WTC11 (cell line): ENCODE data around the gene MTUS2. TPM values are rescaled to one million over a fixed set of nuclear protein-coding genes. Genes with fewer than 3 reads are reported as not detected.

Experiments
- ATAC-seq: fragments of 200-7000 bp; cut with Tn5 transposase; 2 replicates; pipeline ENCODE4 v1.10.0; 2021; ENCODE audit warnings: mild to moderate bottlenecking, moderate library complexity
- CTCF ChIA-PET: fragments of 300-600 bp; sonication (Branson Sonifier 250); formaldehyde crosslinking; loops from one replicate; lab custom pipeline; 2021; ENCODE audit warnings: antibody characterized with exemption; lab: Charles Lee
- POLR2A ChIA-PET: fragments of 350-600 bp; sonication (Branson Sonifier 250); formaldehyde crosslinking; loops from one replicate; lab custom pipeline; 2021; ENCODE audit warnings: antibody characterized with exemption; lab: Charles Lee
- DNase-seq: peaks from one replicate; pipeline ENCODE4 v3.0.0; 2021; ENCODE audit warnings: low spot score
- H3K27ac Mint-ChIP-seq: 2 replicates; pipeline ENCODE4 v1.8.0; 2021; ENCODE audit warnings: mixed read lengths
- H3K27me3 Mint-ChIP-seq: 2 replicates; pipeline ENCODE4 v1.8.0; 2021; ENCODE audit warnings: low read depth, mild to moderate bottlenecking, moderate library complexity, mixed read lengths
- H3K36me3 Mint-ChIP-seq: 2 replicates; pipeline ENCODE4 v1.8.0; 2021; ENCODE audit warnings: mixed read lengths
- H3K4me1 Mint-ChIP-seq: 2 replicates; pipeline ENCODE4 v1.8.0; 2022; ENCODE audit warnings: mixed read lengths
- H3K4me3 Mint-ChIP-seq: 2 replicates; pipeline ENCODE4 v1.8.0; 2021; ENCODE audit warnings: mild to moderate bottlenecking, moderate library complexity, mixed read lengths
- H3K9me3 Mint-ChIP-seq: 2 replicates; pipeline ENCODE4 v1.8.0; 2021; ENCODE audit warnings: mixed read lengths
- ATF3 ChIP-seq: sonication (generic); formaldehyde crosslinking; conservative IDR thresholded peaks from 2 replicates; pipeline ENCODE4 v1.8.1; 2022; ENCODE audit warnings: mild to moderate bottlenecking, missing genetic modification reagents
- CBFB ChIP-seq: sonication (generic); formaldehyde crosslinking; IDR thresholded peaks from 2 replicates; pipeline ENCODE4 v1.8.1; 2022; ENCODE audit warnings: mild to moderate bottlenecking, low read depth, missing genetic modification reagents
- CDX4 ChIP-seq: fragments of 250-450 bp; sonication (Bioruptor Pico); IDR thresholded peaks from 2 replicates; pipeline ENCODE4 v1.9.0; 2021; ENCODE audit warnings: moderate library complexity, mild to moderate bottlenecking, inconsistent platforms, borderline replicate concordance
- E2F1 ChIP-seq: sonication (generic); formaldehyde crosslinking; IDR thresholded peaks from 2 replicates; pipeline ENCODE4 v1.8.0; 2022; ENCODE audit warnings: mild to moderate bottlenecking, missing genetic modification reagents
- E2F4 ChIP-seq: sonication (generic); formaldehyde crosslinking; IDR thresholded peaks from 2 replicates; pipeline ENCODE4 v1.8.1; 2022; ENCODE audit warnings: low read depth, mild to moderate bottlenecking, moderate library complexity, missing genetic modification reagents, borderline replicate concordance
- E2F5 ChIP-seq: sonication (generic); formaldehyde crosslinking; IDR thresholded peaks from 2 replicates; pipeline ENCODE4 v1.8.1; 2022; ENCODE audit warnings: mild to moderate bottlenecking, moderate library complexity, missing genetic modification reagents
- ERG ChIP-seq: fragments of 250-450 bp; sonication (Bioruptor Pico); IDR thresholded peaks from 2 replicates; pipeline ENCODE4 v1.8.0; 2021; ENCODE audit warnings: mild to moderate bottlenecking
- ETV6 ChIP-seq: sonication (generic); formaldehyde crosslinking; IDR thresholded peaks from 2 replicates; pipeline ENCODE4 v1.8.1; 2022; ENCODE audit warnings: mild to moderate bottlenecking, missing genetic modification reagents
- FOXJ3 ChIP-seq: sonication (generic); formaldehyde crosslinking; IDR thresholded peaks from 2 replicates; pipeline ENCODE4 v1.9.0; 2021; ENCODE audit warnings: missing genetic modification reagents, mild to moderate bottlenecking, borderline replicate concordance
- GABPB1 ChIP-seq: sonication (generic); formaldehyde crosslinking; IDR thresholded peaks from 2 replicates; pipeline ENCODE4 v1.8.1; 2023; ENCODE audit warnings: mild to moderate bottlenecking, missing genetic modification reagents
- GRHL2 ChIP-seq: fragments of 250-450 bp; sonication (Bioruptor Pico); IDR thresholded peaks from 2 replicates; pipeline ENCODE4 v1.8.0; 2022; ENCODE audit warnings: mild to moderate bottlenecking, moderate library complexity; ENCODE audit not compliant: insufficient replicate concordance, severe bottlenecking
- HMGA2 ChIP-seq: fragments of 250-450 bp; sonication (Bioruptor Pico); IDR thresholded peaks from 2 replicates; pipeline ENCODE4 v1.4.0; 2021; ENCODE audit warnings: mild to moderate bottlenecking, moderate library complexity
- IRF1 ChIP-seq: sonication (generic); formaldehyde crosslinking; IDR thresholded peaks from 2 replicates; pipeline ENCODE4 v1.8.0; 2023; ENCODE audit warnings: missing genetic modification reagents
- IRF2 ChIP-seq: sonication (generic); formaldehyde crosslinking; IDR thresholded peaks from 2 replicates; pipeline ENCODE4 v1.8.0; 2022; ENCODE audit warnings: low read depth, missing genetic modification reagents, borderline replicate concordance
- MXD4 ChIP-seq: fragments of 250-450 bp; sonication (Bioruptor Pico); IDR thresholded peaks from 2 replicates; pipeline ENCODE4 v1.8.0; 2021; ENCODE audit warnings: mild to moderate bottlenecking, moderate library complexity, borderline replicate concordance
- RELA ChIP-seq: sonication (generic); formaldehyde crosslinking; IDR thresholded peaks from 2 replicates; pipeline ENCODE4 v1.8.1; 2022; ENCODE audit warnings: missing genetic modification reagents, mild to moderate bottlenecking, borderline replicate concordance
- SOX15 ChIP-seq: fragments of 250-450 bp; sonication (Bioruptor Pico); IDR thresholded peaks from 2 replicates; pipeline ENCODE4 v1.9.0; 2021; ENCODE audit warnings: mild to moderate bottlenecking
- USF1 ChIP-seq: sonication (generic); formaldehyde crosslinking; IDR thresholded peaks from 2 replicates; pipeline ENCODE4 v1.8.0; 2022; ENCODE audit warnings: mild to moderate bottlenecking, missing genetic modification reagents
- USF2 ChIP-seq: sonication (generic); formaldehyde crosslinking; IDR thresholded peaks from 2 replicates; pipeline ENCODE4 v1.8.1; 2023; ENCODE audit warnings: mild to moderate bottlenecking, missing genetic modification reagents, moderate library complexity
- ZNF121 ChIP-seq: sonication (generic); formaldehyde crosslinking; IDR thresholded peaks from 2 replicates; pipeline ENCODE4 v1.8.0; 2023; ENCODE audit warnings: missing genetic modification reagents
- ZNF138 ChIP-seq: sonication (generic); formaldehyde crosslinking; conservative IDR thresholded peaks from 2 replicates; pipeline ENCODE4 v1.8.1; 2022; ENCODE audit warnings: mild to moderate bottlenecking, moderate library complexity, missing genetic modification reagents
- ZNF512 ChIP-seq: sonication (generic); formaldehyde crosslinking; IDR thresholded peaks from 2 replicates; pipeline ENCODE4 v1.8.1; 2022; ENCODE audit warnings: missing genetic modification reagents, borderline replicate concordance
- ZNF671 ChIP-seq: fragments of 250-450 bp; sonication (Bioruptor Pico); IDR thresholded peaks from 2 replicates; pipeline ENCODE4 v1.8.0; 2021; ENCODE audit warnings: mild to moderate bottlenecking
- total RNA-seq: library from RNA; stranded (reverse); gene quantifications from 3 replicates; pipeline ENCODE4 v1.2.3, GENCODE V29; 2021

MTUS2 gene
- total RNA-seq, 1 experiment from 2014 or later: 0.22 TPM

GRCh38 chr13:29109987-29110386, 289.8 kb downstream of the MTUS2 start (continued):
- TF ChIP-seq MXD4 (CRISPR knock-in tag): no peak
- TF ChIP-seq IRF2 (CRISPR knock-in tag): no peak
- no peak for TF ChIP-seq ETV6 (CRISPR knock-in tag)
- TF ChIP-seq ZNF512: no peak
- TF ChIP-seq ZNF671: no peak
- no peak for TF ChIP-seq RELA
- no peak for TF ChIP-seq ZNF121 (CRISPR knock-in tag)
- no peak for TF ChIP-seq CBFB (CRISPR knock-in tag)
- TF ChIP-seq E2F4 (CRISPR knock-in tag): no peak
- no peak for TF ChIP-seq USF1 (CRISPR knock-in tag)

- no peak for ATAC-seq
- Mint-ChIP-seq H3K4me3 (no peak overlapping the region), H3K4me1 (no peaks in the 10 kb centered on the region), H3K36me3 (no peaks in the 10 kb centered on the region), H3K9me3 (no peaks in the 10 kb centered on the region), H3K27ac (no peak overlapping the region), H3K27me3 (no peaks in the 10 kb centered on the region)
- no peak for TF ChIP-seq E2F1
- DNase-seq: no peak
- ChIA-PET POLR2A (no interaction called here), CTCF (no interaction called here)
Observed at GRCh38 chr13:29111446-29111845, 291.3 kb downstream of the MTUS2 start.

GRCh38 chr13:29115842-29116241, 295.7 kb downstream of the MTUS2 start:
- ATAC-seq: no peak
- H3K36me3 Mint-ChIP-seq: no peaks in the 10 kb centered on the region
- H3K4me1 Mint-ChIP-seq: no peaks in the 10 kb centered on the region
- no peaks in the 10 kb centered on the region for H3K9me3 Mint-ChIP-seq
- no peak overlapping the region for H3K27ac Mint-ChIP-seq
- H3K27me3 Mint-ChIP-seq: no peaks in the 10 kb centered on the region
- DNase-seq: no peak
- ChIA-PET POLR2A (no interaction called here), CTCF (interaction anchor here (2.7 kb wide), 1 partner anchor 10 kb away, joined by 11 read pairs; no protein-coding TSS in a partner anchor)
- TF ChIP-seq IRF1 (CRISPR knock-in tag) (no peak), SOX15 (CRISPR knock-in tag) (no peak), ZNF138 (no peak), FOXJ3 (no peak), ATF3 (CRISPR knock-in tag) (no peak), E2F5 (CRISPR knock-in tag) (no peak), RELA (no peak), GABPB1 (CRISPR knock-in tag) (no peak), CBFB (CRISPR knock-in tag) (no peak), USF2 (no peak), HMGA2 (no peak), USF1 (CRISPR knock-in tag) (no peak), CDX4 (CRISPR knock-in tag) (no peak), GRHL2 (no peak), ERG (no peak)
- no peak overlapping the region for H3K4me3 Mint-ChIP-seq
